GM18519 (cell line): Measurements from ENCODE around the gene SECTM1.

Experiments
- ATAC-seq: cut with Tn5 transposase; IDR thresholded peaks from one replicate; pipeline ENCODE4 v1.9.1; 2021; ENCODE audit warnings: mild to moderate bottlenecking, moderate library complexity; ENCODE audit not compliant: unreplicated experiment, low FRiP score

The SECTM1 gene

DNA sequence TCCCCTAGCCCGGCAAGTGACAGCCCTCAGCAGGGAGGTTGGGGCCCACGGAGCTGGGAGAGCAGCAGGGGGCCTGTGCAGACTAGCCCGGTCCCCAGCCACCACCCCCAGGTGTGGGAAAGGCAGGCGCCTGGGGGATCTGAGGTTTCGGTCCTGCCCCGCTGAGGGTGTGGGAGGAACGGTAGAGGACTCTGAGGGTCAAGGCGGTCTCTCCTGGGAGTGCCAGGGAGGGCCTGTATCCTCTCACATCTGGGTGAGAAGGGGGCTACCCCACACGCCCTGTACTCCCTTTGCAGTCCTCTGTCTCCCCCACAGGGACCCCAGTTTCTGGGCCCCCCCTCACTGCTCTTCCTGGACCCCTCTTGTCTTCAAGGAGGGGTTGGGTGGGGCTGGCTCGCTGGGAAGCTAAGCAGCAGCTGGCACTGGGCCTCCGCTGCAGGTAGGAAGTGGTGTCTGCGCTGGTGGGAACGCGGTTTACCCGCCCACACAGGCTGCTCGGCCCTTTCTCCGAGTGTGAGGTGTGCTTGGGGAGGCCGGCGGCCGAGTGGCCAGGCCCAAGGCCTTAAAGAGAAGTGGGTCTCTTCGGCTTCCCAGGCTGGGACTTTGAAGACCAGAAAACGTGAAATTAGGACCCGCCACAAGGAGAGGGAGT lies 31.5 kb downstream of the SECTM1 start:
- ATAC-seq = no peak

GRCh38 chr17:82301300-82301915 lies 32.2 kb downstream of the SECTM1 start:
- no peak for ATAC-seq

DNA sequence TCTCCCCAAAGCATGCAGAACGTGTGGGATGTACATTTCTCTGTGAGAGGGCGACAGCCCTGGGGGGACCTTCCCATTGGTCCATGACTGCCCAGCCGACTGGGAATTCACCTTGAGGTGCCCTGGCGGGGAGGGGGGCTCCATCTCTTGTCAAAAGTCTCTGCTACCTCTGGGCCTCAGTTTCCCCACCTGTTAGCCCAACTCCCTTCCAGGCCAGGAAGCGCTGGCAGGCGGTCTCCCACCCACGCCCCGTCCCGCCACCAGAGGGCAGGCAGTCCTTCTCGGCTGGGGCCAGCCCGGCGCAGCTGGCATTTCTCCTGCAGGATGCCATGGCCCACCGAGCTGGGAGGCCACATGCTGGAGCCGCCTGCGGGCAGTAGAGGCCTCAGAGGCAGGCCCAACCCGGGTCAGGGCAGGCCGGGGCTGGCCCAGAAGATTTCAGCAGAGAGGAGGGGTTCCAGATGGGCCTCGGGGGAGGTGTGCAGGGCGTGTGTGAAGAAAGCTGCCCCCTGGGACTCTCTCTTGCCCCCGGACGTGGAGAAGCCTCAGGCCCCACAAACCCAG lies 32.8 kb downstream of the SECTM1 start:
- ATAC-seq = no peak

- ATAC-seq = no peak
These were observed 33.3 kb downstream of the SECTM1 start for GRCh38 chr17:82300228-82300627.

- no peak for ATAC-seq
These were observed 34.1 kb downstream of the SECTM1 start for GRCh38 chr17:82299452-82299851.

DNA sequence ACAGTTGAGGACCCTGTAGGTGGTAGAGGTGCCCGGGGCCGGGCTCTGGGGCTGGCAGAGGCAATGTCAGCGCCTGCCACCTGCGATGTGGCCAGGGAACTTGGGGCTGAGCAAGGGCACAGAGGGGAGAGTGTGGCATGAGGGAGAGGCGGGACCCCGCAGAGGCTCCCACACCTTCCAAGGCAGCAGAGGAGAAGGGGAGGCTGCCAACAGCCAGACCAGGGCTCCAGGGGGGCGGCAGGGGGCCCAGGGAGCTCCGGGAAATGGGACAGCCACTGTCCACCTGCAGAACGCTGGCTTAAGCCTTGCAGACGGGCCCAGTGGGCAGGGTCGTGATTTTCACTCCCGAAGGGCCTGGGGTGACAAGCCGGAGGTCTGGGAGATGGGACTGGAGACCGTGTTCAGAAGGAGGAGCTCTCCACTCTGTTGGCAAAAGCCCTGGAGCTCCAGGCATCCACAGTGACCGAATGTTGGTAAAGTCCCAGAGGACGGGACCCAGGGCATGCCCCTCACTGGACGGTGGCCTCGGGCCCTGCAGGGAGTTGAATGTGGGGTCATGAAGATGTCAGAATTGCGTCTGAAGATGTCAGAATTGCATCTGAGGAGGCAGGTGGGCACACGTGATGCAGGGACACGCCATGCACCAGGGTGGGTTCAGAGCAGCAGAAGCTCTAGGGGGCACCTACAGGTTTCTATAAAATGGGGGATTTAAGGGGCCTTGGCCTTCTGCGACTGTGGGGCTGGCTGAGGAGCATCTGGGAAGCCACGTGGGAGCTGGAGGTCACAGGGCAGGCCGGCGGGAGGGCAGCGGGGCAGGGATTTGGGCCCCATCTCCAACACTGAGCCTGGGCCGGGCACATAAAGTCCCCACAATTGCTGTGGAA lies 34.8 kb downstream of the SECTM1 start:
- ATAC-seq = no peak

DNA sequence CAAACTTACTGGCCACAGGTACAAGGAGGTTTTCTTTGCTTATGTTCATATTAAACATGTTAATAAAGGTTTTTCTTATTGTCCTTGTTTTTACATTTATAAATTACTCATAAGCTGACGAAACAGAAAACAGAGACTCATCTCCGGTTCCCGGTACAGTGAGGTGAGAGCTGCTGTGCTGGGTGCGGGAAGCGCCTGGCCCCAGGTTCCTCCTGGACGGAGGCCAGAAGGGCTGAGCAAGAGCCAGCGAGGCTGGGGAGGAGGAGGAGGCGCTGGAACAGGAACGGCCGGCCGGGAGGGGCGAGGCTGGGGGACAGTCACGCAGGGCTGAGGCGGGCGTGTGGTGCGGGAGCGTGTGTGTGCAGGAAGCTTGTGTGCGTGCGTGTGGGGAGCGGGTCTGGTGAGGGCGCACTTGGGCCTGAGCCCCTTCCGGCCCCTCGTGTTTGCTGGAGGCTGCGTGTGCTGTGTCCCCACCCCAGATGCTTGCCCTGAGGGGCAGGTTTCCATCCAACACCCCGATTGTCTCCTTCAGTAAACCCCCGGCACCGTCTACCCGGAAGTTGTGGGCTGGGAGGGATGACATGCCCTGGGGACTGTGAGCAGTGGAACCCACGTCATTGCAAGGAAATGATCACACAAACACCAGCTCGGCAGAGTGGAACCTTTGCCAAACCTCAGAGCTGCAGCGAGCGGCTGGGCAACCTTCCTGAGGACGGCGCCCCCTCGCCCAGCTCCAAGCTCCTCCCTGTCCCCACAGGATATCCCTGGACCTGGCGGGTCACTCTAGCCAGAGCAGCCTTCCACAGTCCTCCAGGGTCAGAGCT lies 35.6 kb downstream of the SECTM1 start:
- no peak for ATAC-seq

DNA sequence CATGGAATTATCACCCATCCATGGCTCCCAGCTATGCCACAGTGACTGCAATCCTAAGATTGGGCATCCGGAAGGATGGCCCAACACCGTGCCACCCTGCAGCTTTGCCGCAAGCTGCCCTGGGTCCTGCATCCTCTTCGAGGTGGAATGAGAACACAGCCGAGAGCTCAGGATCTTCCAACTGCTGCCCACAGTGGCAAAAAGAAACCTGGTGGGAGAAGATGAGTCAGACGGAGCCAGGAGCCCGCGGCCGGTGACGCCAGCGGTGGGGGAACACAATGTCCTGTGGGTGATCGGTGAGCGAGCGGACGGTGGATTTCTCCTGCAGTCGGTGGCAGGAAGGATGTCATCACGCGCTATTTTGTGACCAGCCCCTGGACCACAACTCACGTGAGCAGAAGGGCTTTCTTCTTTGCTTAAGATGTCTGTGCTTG lies 36.3 kb downstream of the SECTM1 start:
- no peak for ATAC-seq

GRCh38 chr17:82296511-82297279 lies 36.9 kb downstream of the SECTM1 start:
- no peak for ATAC-seq

GRCh38 chr17:82295472-82295814 lies 38.1 kb downstream of the SECTM1 start:
- no peak for ATAC-seq

DNA sequence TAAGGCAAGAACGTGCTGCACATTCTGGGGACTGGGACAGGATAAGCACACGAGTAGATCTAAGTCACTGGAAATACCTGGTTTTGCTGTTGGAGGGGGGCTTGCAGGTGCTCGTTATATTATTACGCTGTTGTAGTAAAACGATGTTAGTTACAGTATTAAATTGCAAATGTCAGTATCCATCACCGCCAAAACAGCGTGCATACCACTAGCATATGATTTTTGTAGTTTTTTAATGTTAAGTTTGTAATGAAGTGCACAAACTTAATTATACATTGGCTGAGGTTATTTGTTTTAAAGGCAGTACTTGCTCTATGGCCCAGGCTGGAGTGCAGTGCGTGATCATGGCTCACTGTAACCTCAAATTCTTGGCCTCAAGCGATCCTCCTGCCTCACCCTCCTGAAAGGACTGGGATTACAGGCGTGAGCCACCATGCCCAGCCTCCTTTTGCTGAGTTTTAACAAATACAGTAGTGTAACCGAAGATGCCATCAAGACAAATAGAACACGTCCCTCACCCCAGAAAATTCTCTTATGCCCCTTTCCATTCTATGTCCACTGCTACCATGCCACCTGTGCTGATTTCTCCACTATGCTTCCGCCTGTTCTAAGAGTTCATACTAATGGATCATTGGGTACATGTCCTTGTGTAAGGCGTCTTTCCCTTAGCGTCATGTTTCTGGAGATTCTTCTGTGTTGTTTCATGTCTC lies 39.3 kb downstream of the SECTM1 start:
- ATAC-seq = no peak

GRCh38 chr17:82292251-82293154 lies 41.1 kb downstream of the SECTM1 start:
- ATAC-seq = peak; percentile 86

DNA sequence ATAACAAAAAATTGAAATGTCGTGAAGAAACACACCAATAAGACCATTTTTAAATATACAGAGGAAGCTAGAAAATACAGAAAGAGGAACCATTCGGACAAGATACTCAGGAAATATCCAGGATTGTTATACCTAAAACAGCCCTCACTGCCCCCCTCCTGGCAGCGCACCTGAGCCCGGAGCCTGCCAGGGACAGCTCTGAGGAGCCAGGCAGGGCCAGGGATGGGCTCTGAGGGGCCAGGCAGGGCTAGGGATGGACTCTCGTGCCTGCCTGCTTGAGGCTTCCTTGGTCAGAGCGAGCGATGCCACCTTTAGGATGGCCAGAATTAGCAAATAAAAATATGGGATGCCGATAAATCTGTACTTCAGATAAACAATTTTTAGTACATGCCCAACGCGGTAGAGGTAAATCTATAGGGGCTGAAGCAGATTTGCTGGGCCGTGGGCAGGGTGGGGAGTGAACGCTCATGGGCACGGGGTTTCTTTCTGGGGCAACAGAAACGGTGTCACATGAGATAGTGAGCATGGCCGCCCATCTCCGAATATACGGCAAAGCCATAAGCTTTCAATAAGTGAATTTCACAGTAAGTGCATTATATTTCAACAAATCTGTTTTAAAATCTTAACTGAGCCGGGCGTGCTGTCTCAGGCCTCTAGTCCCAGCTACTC lies 41.9 kb downstream of the SECTM1 start:
- ATAC-seq = no peak

DNA sequence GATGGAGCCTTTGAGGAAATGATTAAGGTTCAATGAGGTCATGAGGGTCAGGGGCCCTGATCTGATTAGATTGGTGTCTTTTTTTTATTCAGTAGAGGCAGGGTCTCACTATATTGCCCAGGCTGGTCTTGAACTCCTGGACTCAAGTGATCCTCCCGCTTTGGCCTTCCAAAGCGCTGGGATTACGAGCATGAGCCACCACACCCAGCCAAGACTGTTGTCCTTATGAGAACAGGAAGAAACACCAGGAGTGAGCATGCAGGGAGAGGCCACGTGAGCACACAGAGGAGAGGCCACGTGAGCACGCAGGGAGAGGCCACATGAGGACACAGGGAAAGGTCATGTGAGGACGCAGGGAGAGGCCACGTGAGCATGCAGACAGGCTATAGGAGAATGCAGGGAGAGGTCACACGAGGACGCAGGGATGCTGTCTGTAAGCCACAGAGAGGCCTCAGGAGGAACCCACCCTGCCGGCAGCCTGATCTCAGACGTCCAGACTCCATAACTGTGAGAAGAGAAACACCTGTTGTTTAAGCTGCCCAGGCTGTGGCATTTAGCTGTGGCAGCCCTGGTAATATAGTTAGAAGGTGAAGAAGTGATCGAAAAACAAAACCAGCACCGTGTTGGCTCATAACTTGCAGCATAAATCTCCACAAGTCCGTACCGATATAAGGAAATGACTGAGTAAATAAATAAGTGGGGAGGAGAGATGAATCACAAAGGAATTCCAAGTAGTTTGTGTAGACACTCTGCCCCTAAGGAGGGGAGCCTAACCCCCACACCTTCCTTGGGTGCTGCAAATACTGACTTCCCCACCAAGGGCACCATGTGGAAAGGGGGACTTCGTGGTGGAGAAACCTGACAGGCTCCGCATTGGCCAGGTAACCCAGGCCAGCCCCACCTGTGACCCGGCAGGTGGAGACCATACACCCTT lies 45.4 kb downstream of the SECTM1 start:
- no peak for ATAC-seq

GRCh38 chr17:82287013-82287867 lies 46.3 kb downstream of the SECTM1 start:
- ATAC-seq = no peak

GRCh38 chr17:82285141-82285540 lies 48.4 kb downstream of the SECTM1 start:
- no peak for ATAC-seq
